RWPE2 (cell line): ENCODE measurements around the gene ABCC9.

Experiments
- ATAC-seq: fragments of 200-7000 bp; cut with Tn5 transposase; 3 replicates; pipeline ENCODE4 v1.9.1; 2021; ENCODE audit warnings: low read depth
- DNase-seq: peaks from one replicate; pipeline ENCODE4 v3.0.0-alpha.2; 2020; ENCODE audit warnings: low spot score
- H3K27ac ChIP-seq: fragments of 450-650 bp; 2 replicates; pipeline ENCODE4 v1.5.1; 2017; ENCODE audit warnings: mild to moderate bottlenecking; ENCODE audit not compliant: poor library complexity, severe bottlenecking
- H3K27me3 ChIP-seq: fragments of 250-450 bp; sonication (Bioruptor Pico); 2 replicates; pipeline ENCODE4 v1.5.1; 2021; ENCODE audit warnings: mild to moderate bottlenecking, moderate library complexity; ENCODE audit not compliant: insufficient read depth, poor library complexity, severe bottlenecking
- H3K36me3 ChIP-seq: fragments of 250-450 bp; sonication (Bioruptor Pico); 2 replicates; pipeline ENCODE4 v1.5.1; 2020; ENCODE audit warnings: low read depth, mild to moderate bottlenecking, moderate library complexity
- H3K4me1 ChIP-seq: fragments of 250-450 bp; sonication (Bioruptor Pico); 2 replicates; pipeline ENCODE4 v1.5.1; 2021; ENCODE audit warnings: mild to moderate bottlenecking, moderate library complexity; ENCODE audit not compliant: insufficient read depth, poor library complexity, severe bottlenecking
- H3K4me3 ChIP-seq: fragments of 250-450 bp; sonication (Bioruptor Pico); 2 replicates; pipeline ENCODE4 v1.5.1; 2021; ENCODE audit warnings: mild to moderate bottlenecking, moderate library complexity; ENCODE audit not compliant: severe bottlenecking
- H3K9me3 ChIP-seq: fragments of 250-450 bp; sonication (Bioruptor Pico); 2 replicates; pipeline ENCODE4 v1.5.1; 2021; ENCODE audit warnings: mild to moderate bottlenecking, moderate library complexity; ENCODE audit not compliant: severe bottlenecking
- CTCF ChIP-seq: fragments of 450-650 bp; IDR thresholded peaks from one replicate; pipeline ENCODE4 v1.5.1; 2017; ENCODE audit warnings: mild to moderate bottlenecking, moderate library complexity; ENCODE audit not compliant: poor library complexity, severe bottlenecking

The ABCC9 gene

GRCh38 chr12:21809100-21809499 lies 132.1 kb downstream of the ABCC9 start:
- ATAC-seq (no peak), DNase-seq (no peak)
- no peaks in the 10 kb centered on the region for H3K4me1 ChIP-seq
- H3K27me3 ChIP-seq: no peaks in the 10 kb centered on the region
- no peak overlapping the region for H3K4me3 ChIP-seq
- H3K36me3 ChIP-seq: no peaks in the 10 kb centered on the region
- H3K9me3 ChIP-seq: no peaks in the 10 kb centered on the region
- no peak overlapping the region for H3K27ac ChIP-seq
- TF ChIP-seq CTCF: no peak

- DNase-seq (no peak), ATAC-seq (no peak)
- H3K36me3 ChIP-seq: no peaks in the 10 kb centered on the region
- no peak for TF ChIP-seq CTCF
- H3K27me3 ChIP-seq: no peaks in the 10 kb centered on the region
- H3K27ac ChIP-seq: no peak overlapping the region
- H3K9me3 ChIP-seq: no peaks in the 10 kb centered on the region
- no peaks in the 10 kb centered on the region for H3K4me1 ChIP-seq
- H3K4me3 ChIP-seq: no peak overlapping the region
Measured at GRCh38 chr12:21806255-21806654, 135.0 kb downstream of the ABCC9 start.

GRCh38 chr12:21801522-21802288 lies 139.5 kb downstream of the ABCC9 start:
- Histone ChIP-seq H3K36me3 (no peaks in the 10 kb centered on the region), H3K27me3 (no peaks in the 10 kb centered on the region), H3K4me3 (no peak overlapping the region), H3K9me3 (no peaks in the 10 kb centered on the region), H3K4me1 (no peaks in the 10 kb centered on the region), H3K27ac (no peak overlapping the region)
- DNase-seq (no peak), ATAC-seq (no peak)
- no peak for TF ChIP-seq CTCF

GRCh38 chr12:21800011-21800410 lies 141.2 kb downstream of the ABCC9 start:
- Histone ChIP-seq H3K9me3 (no peaks in the 10 kb centered on the region), H3K27ac (no peak overlapping the region), H3K4me1 (no peaks in the 10 kb centered on the region), H3K27me3 (no peaks in the 10 kb centered on the region), H3K36me3 (no peaks in the 10 kb centered on the region), H3K4me3 (no peak overlapping the region)
- ATAC-seq (no peak), DNase-seq (no peak)
- no peak for TF ChIP-seq CTCF

GRCh38 chr12:21797539-21797938 lies 143.7 kb downstream of the ABCC9 start:
- TF ChIP-seq CTCF: no peak
- no peak overlapping the region for H3K27ac ChIP-seq
- DNase-seq: no peak

More at GRCh38 chr12:21797539-21797938, 143.7 kb downstream of the ABCC9 start:
- Histone ChIP-seq H3K4me3 (no peak overlapping the region), H3K36me3 (no peaks in the 10 kb centered on the region), H3K9me3 (no peaks in the 10 kb centered on the region), H3K4me1 (no peaks in the 10 kb centered on the region), H3K27me3 (no peaks in the 10 kb centered on the region)
- no peak for ATAC-seq
